Nephron progenitor cell (in vitro differentiated cells): Measurements from ENCODE around the gene PLA2G15.
"Not testable (repeated sequence)": the region's sequence is repeated elsewhere in the genome, so short reads cannot be mapped to it uniquely, and the experiment has no call there.

Experiments used
- DNase-seq: peaks from one replicate; pipeline ENCODE4 v3.0.0; 2021
- H3K27ac Mint-ChIP-seq: 2 replicates; pipeline ENCODE4 v1.8.0; 2021; ENCODE audit warnings: mild to moderate bottlenecking, moderate library complexity, mixed read lengths
- H3K27me3 Mint-ChIP-seq: 2 replicates; pipeline ENCODE4 v1.8.0; 2021; ENCODE audit warnings: mild to moderate bottlenecking, low read depth, mixed read lengths; ENCODE audit not compliant: poor library complexity
- H3K36me3 Mint-ChIP-seq: 2 replicates; pipeline ENCODE4 v1.8.0; 2021; ENCODE audit warnings: low read depth, mixed read lengths
- H3K4me1 Mint-ChIP-seq: 2 replicates; pipeline ENCODE4 v1.8.0; 2021; ENCODE audit warnings: mixed read lengths
- H3K4me3 Mint-ChIP-seq: 2 replicates; pipeline ENCODE4 v1.8.0; 2021; ENCODE audit warnings: mild to moderate bottlenecking, moderate library complexity, mixed read lengths
- H3K9me3 Mint-ChIP-seq: 2 replicates; pipeline ENCODE4 v1.8.0; 2021; ENCODE audit warnings: mild to moderate bottlenecking, moderate library complexity, mixed read lengths
- CTCF ChIP-seq: fragments of 200-600 bp; sonication (generic); IDR thresholded peaks from 2 replicates; pipeline ENCODE4 v1.5.0; 2021; ENCODE audit warnings: antibody characterized with exemption

PLA2G15 gene

DNA sequence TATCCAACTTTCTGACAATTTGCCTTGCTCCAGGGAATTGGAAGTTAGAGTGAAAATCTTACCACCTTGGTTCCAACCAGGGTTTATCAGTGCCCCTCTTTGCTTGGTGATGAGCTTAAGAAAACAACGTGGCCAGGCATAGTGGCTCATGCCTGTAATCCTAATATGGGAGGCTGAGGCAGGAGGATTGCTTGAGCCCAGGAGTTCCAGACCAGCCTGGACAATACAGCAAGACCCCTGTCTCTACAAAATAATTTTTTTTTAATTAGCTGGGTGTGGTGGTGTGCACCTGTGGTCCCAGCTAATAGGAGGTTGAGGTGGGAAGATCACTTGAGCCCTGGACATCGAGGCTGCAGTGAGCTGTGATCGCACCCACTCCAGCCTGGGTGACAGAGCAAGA is 40.5 kb downstream of the PLA2G15 start:
- H3K36me3 Mint-ChIP-seq: peaks cover 18% of the 10 kb centered on the region
- H3K27ac Mint-ChIP-seq: no peak overlapping the region
- H3K4me1 Mint-ChIP-seq: peaks cover 53% of the 10 kb centered on the region
- H3K9me3 Mint-ChIP-seq: no peaks in the 10 kb centered on the region
- TF ChIP-seq CTCF: no peak
- H3K4me3 Mint-ChIP-seq: no peak overlapping the region
- H3K27me3 Mint-ChIP-seq: peaks cover 6% of the 10 kb centered on the region
- no peak for DNase-seq

- TF ChIP-seq CTCF: no peak
- H3K4me3 Mint-ChIP-seq: no peak overlapping the region
- no peak for DNase-seq
- no peaks in the 10 kb centered on the region for H3K9me3 Mint-ChIP-seq
- peaks cover 45% of the 10 kb centered on the region for H3K4me1 Mint-ChIP-seq
- peak overlapping the region; percentile 77 for H3K27ac Mint-ChIP-seq
- H3K27me3 Mint-ChIP-seq: peaks cover 6% of the 10 kb centered on the region
- H3K36me3 Mint-ChIP-seq: peaks cover 25% of the 10 kb centered on the region
These were observed 41.2 kb downstream of the PLA2G15 start for GRCh38 chr16:68286153-68287074.

GRCh38 chr16:68287276-68288251 is 42.4 kb downstream of the PLA2G15 start:
- no peak for DNase-seq
- TF ChIP-seq CTCF: no peak
- H3K4me1 Mint-ChIP-seq: peaks cover 34% of the 10 kb centered on the region
- no peak overlapping the region for H3K27ac Mint-ChIP-seq
- no peaks in the 10 kb centered on the region for H3K9me3 Mint-ChIP-seq
- no peak overlapping the region for H3K4me3 Mint-ChIP-seq
- H3K36me3 Mint-ChIP-seq: peaks cover 32% of the 10 kb centered on the region
- H3K27me3 Mint-ChIP-seq: peaks cover 6% of the 10 kb centered on the region

GRCh38 chr16:68288252-68288650 is 43.1 kb downstream of the PLA2G15 start:
- no peak for TF ChIP-seq CTCF
- Mint-ChIP-seq H3K27me3 (peaks cover 6% of the 10 kb centered on the region), H3K27ac (no peak overlapping the region), H3K9me3 (no peaks in the 10 kb centered on the region), H3K4me1 (peaks cover 27% of the 10 kb centered on the region), H3K4me3 (no peak overlapping the region), H3K36me3 (peaks cover 36% of the 10 kb centered on the region)
- DNase-seq: no peak

DNA sequence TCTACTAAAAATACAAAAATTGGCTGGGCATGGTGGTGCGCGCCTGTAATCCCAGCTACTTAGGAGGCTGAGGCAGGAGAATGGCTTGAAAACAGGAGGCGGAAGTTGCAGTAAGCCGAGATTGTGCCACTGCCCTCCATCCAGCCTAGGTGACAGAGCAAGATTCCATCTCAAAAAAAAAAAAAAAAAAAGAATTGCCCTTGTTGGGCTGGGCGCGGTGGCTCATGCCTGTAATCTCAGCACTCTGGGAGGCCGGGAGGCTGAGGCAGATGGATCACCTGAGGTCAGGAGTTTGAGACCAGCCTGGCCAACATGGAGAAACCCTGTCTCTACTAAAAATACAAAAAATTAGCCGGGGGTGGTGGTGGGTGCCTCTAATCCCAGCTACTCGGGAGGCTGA is 43.6 kb downstream of the PLA2G15 start:
- not testable (repeated sequence) for H3K9me3 Mint-ChIP-seq, H3K4me3 Mint-ChIP-seq, H3K27me3 Mint-ChIP-seq, DNase-seq, H3K27ac Mint-ChIP-seq
- peaks cover 22% of the 10 kb centered on the region for H3K4me1 Mint-ChIP-seq
- H3K36me3 Mint-ChIP-seq: peaks cover 36% of the 10 kb centered on the region

DNA sequence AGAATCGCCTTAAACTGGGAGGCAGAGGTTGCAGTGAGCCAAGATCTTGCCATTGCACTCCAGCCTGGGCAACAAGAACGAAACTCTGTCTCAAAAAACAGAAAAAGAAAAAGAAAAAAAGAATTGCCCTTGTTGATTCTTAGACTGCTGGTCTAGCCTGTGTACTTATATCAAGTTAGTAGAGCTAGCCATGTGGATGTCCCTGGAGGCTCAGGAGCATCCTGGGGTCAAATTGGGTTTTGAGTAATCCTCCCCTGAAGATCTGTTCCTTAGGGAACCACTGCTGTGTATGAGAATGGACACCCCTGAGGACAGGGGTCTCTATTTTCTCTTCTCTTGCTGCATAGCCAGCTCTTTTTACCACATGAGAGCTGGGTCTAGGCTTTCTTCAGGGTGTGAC is 44.0 kb downstream of the PLA2G15 start:
- Mint-ChIP-seq H3K27ac (no peak overlapping the region), H3K9me3 (no peaks in the 10 kb centered on the region), H3K36me3 (peaks cover 37% of the 10 kb centered on the region), H3K4me3 (no peak overlapping the region), H3K4me1 (peaks cover 18% of the 10 kb centered on the region), H3K27me3 (peaks cover 6% of the 10 kb centered on the region)
- no peak for TF ChIP-seq CTCF
- DNase-seq: no peak
